Colon (tissue), 2 donors: ENCODE results near the gene SFMBT1.
"Not testable (repeated sequence)": the region's sequence is repeated elsewhere in the genome, so short reads cannot be mapped to it uniquely, and the experiment has no call there.

Experiments
- FAIRE-seq: peaks from 2 replicates; lab custom pipeline; 2012; peaks lifted over from hg19 to GRCh38; lab: Jason Lieb, UNC
- donor health status: control.
- donor health status: control.

SFMBT1 gene

DNA sequence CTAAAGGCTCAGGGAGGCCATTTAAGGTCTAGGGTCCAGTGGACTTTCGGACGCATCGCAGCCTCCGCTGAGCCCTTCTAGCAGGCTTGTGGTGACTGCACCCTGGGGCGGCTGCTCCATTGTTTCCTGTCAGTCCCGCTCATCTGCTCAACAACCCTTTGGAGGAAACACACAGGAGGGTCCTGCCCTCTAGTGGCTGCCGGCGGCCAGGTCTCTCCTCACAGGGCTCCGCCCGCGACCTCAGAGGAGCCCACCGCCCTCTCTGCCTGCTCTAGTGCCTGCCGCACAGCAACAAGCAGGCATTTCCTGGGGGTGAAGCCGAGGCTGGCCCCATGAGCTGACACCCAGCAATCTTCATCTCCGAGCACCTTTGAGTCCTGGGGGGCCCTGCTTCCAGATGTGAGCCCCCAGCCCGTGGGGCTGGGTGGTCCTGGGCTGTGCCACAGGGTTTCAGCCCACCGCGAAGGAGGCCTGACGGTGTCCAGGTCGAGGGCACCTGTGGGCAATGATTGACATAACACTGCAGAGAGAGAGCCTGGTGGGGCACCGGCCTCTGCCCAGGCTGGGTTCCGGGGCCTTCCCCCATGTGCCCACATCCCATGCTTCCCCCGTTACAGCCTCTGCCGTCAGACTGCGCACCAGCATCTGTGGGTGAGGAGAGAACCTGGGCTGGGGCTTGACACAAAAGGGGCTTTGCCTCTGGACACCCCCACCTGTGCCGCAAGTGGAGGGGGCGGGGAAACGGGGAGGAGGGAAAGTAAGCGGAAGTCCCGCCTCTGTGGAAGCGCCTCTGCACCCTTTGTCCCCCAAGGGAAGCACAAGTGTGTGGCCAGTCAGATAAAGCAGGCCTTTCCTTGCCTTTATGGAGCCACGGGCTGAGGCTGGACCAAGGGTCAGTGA is 27.0 kb upstream of the SFMBT1 start:
- FAIRE-seq = no peak

- no peak for FAIRE-seq
Measured at GRCh38 chr3:53071882-53072431, 26.1 kb upstream of the SFMBT1 start.

- FAIRE-seq = no peak
Measured at GRCh38 chr3:53069422-53070068, 23.7 kb upstream of the SFMBT1 start.

DNA sequence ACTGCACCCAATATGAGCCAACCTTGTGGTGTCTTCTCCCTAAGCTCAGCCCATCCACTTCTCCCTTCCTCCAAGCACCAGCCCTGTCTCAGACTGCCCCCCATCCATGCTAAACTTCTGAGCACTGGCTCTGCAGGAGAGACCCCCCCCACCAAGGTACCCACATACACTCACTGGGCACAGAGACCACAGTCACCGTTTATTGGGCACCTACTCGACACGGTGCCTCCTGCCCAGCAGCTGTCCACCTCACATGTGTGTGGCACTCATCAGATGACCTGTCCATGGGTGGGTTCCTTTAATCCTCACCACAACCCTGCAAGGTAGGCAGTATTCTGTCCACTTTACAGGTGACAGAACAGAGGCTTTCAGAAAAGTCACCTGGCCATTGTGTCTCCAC is 22.3 kb upstream of the SFMBT1 start:
- no peak for FAIRE-seq

DNA sequence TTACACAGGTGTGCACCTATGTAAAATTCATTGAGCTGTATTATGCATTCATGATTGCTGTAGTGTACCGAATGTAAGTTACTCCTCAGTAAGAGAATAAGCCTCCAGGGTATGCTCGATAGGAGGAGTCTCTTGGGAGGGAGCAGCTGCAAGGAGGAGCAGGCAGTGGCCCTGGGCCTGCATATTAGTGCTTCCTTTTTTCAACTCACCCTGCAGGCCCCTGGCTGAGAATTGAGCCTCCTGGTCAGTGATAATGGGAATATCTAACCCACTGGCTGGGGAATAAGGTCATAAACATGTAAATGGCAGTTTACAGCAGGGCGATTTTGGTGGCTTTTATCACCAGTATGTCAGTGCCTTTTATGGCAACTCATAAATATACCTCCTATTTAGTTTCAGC is 21.7 kb upstream of the SFMBT1 start:
- FAIRE-seq = no peak

DNA sequence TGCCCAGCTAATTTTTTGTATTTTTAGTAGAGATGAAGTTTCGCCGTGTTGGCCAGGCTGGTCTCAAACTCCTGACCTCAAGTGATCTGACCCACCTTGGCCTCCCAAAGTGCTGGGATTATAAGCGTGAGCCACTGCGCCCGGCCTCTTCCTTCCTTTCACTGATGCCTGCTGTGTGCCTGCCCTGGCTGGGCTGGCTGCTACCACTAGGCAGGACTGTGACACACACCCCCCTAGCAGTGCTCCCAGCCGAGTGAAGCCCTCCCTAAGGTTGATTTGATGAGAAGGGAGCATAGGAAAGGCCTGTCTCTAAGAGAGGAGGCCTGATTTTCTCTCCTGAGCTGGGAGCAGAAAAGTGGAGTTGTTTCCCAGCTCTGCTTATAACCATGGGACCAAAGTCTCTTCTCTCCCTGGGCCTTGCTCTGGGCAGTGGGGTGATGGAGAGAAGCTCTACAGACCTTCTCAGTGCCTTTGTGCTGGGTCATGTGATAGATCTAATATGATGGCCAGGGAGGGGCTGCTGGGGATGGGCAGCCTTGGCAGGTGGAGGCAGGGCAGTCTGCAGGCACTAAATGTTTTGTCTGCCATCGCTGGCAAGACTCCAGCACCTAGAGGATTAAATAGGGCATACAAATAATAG is 20.1 kb upstream of the SFMBT1 start:
- FAIRE-seq = no peak

DNA sequence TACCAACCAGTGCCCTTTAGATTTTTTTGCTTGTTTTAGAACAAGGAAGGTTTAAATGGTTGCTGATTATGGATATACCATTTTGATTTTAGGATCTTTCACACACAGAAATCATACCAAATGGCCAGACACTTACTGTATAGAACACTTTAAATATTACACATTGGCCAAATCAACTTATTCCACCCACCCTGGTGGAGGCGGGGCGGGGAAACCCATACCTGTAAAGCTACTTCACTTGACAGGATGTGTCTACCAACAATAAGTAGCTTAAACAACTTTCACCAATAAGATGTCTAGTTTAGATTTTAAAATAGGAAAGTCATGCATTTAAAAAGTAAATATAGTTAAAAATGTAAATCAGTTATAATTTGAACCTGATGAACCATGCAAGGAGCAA is 17.0 kb upstream of the SFMBT1 start:
- no peak for FAIRE-seq

- FAIRE-seq = no peak
Measured at GRCh38 chr3:53056442-53056841, 10.6 kb upstream of the SFMBT1 start.

GRCh38 chr3:53054233-53054632 is 8.4 kb upstream of the SFMBT1 start:
- not testable (repeated sequence) for FAIRE-seq

DNA sequence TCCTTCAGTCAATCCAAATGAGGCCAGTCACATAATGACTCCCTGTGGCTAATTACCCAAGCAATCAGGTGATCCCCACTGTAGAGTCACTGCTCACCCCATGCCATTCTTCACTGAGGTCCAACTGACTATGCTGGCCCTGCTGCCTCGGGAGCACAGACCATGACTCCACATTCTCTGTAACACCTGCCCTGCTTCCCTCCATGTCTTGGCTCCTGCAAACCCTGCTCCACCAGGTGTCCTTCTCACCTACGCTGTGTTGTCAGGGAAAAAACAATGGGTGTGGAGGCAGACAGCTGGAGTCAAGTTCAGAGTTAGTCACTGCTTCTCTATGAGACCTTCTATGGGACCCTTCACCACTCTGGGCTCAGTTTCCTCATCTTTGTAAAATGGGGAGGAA is 6.1 kb upstream of the SFMBT1 start:
- no peak for FAIRE-seq

DNA sequence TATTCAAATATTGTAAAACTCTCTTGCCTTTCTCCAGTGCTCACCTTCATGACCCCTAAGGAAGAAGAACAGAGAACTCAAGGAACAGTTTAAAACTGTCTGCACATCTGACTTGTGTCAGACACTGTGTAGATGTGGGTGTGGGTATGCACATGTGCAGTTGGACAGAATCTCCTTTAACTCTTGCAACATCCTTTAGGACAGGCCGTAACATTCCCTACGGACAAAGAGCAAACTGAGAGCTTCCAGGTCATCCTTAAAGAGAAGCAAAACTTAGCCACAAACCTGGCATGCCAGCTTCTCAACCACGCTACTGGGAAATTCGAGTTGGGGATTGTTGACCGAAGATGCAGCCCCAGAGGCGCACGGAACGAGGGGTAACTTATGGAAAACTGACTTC is 4.1 kb upstream of the SFMBT1 start:
- no peak for FAIRE-seq

GRCh38 chr3:53046171-53047170 is 598 bp upstream of the SFMBT1 start:
- no peak for FAIRE-seq

GRCh38 chr3:53044711-53045517 is 959 bp downstream of the SFMBT1 start:
- FAIRE-seq = no peak

DNA sequence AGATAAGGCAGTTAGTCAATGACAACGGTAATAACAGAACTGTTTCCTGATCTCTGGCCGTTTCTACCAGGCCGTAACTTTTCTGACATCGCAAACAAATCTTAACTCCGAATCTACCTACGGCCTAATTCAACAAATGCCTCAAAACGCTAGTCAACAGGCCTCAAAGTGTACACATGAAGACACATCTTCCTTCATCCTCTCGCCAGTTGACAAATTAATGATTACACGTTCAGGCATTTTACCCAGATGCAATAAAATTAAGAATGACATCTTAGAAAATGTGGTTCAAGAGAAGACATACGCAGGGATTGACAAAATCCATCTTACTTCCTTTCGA is 1.5 kb downstream of the SFMBT1 start:
- FAIRE-seq = no peak

DNA sequence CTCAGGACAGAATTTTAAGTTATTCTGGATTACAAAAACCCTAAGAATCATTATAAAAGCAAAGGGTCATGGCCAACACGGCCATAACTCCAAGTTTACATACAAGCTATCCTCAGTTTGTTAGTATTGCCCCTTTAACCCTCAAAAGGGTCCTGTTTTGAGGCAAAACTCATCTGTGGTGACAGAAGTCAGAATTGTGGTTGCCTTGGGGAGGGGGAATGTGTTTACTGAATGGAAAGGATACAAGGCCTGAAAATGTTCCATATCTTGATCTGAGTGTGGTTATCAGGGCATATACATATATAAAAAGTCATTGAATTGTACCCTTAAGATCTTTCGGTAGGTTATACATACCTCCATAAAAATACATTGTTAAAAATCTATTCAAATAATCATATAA is 2.1 kb downstream of the SFMBT1 start:
- no peak for FAIRE-seq

- FAIRE-seq = no peak
Measured at GRCh38 chr3:53042651-53043050, 3.2 kb downstream of the SFMBT1 start.

DNA sequence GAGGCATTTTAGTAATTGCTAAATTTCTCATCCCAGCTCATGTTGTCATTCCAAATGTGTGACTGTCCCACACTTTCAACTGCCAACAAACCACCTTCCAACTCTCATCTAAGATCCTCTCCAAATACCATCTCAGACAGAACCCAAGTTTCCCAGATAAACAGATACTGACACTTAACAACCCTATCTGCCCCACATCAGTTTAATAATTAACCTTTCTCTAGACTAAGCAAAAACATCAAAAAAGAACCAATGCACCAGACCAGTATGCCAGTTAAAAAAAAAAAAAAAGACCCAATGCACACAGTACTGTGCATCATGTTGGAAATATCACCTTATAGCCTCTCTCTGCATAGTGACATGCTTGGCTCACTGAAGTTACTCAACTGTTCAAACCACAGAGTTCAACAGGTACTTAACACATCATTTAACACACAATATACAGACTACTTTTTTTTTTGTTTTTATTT is 5.5 kb downstream of the SFMBT1 start:
- FAIRE-seq = no peak

- FAIRE-seq = no peak
Measured at GRCh38 chr3:53039376-53039752, 6.5 kb downstream of the SFMBT1 start.

DNA sequence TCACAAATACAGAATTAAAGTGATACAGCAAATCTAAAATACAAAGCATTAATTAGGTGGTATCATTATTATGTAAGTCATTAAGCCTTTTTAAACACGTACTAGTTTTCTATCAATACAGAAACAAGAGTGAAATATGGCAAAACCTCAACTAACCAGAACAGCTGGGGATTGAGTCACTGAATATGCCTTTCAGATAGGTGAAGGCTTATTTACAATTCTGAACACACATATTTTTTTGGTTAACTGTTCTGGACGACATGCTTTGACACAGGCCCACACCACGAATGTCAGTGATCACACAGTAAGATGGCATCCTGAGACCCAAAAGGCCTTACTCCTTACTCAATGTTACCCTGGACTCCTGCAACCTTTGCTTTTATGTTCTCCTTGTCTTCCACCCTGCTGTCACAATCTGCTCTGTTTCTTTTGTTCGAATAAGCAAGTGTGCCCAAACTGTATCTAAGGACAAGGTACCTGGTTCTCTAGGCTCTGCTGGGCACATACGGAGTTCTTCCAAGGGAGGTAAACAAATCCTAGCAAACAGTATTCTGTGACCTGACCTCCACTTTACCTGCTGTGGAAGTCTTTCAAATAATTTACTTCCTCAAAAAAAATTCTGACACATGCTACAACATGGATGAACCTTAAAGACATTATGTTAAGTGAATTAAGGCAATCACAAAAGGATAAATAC is 7.0 kb downstream of the SFMBT1 start:
- FAIRE-seq = no peak
